Activated T-cell treated with anti-CD3 and anti-CD28 coated beads, Interleukin-2, amount 50 U/mL, for 4 hours (primary cell): ENCODE results near the gene ENOX1. TPM values are rescaled to one million over a fixed set of nuclear protein-coding genes. Genes with fewer than 3 reads are reported as not detected.

ENCODE experiments used
- ATAC-seq, 2 donors: fragments of 200-7000 bp; cut with Tn5 transposase; one replicate each; pipeline ENCODE4 v1.10.0; 2021
- DNase-seq: peaks from one replicate; pipeline ENCODE4 v3.0.0-alpha.2; 2020
- H3K27me3 Mint-ChIP-seq: one replicate; pipeline ENCODE4 v1.8.0; 2021; ENCODE audit warnings: low read depth, mixed read lengths
- H3K36me3 Mint-ChIP-seq: one replicate; pipeline ENCODE4 v1.8.0; 2022; ENCODE audit warnings: mixed read lengths; ENCODE audit not compliant: insufficient read depth
- H3K4me1 Mint-ChIP-seq: one replicate; pipeline ENCODE4 v1.8.0; 2021; ENCODE audit warnings: low read depth, mixed read lengths
- H3K4me3 Mint-ChIP-seq: one replicate; pipeline ENCODE4 v1.8.0; 2021; ENCODE audit warnings: mild to moderate bottlenecking, moderate library complexity, mixed read lengths
- H3K9me3 Mint-ChIP-seq: one replicate; pipeline ENCODE4 v1.8.0; 2021; ENCODE audit warnings: mixed read lengths
- total RNA-seq, 3 donors: library from RNA; stranded (reverse); gene quantifications; one replicate each; pipeline ENCODE4 v1.2.1, GENCODE V29; 2021

Gene ENOX1
- total RNA-seq, 3 donors from 2014 or later = 0.14 TPM; not detected in 2

GRCh38 chr13:43258771-43259170 lies 528.0 kb downstream of the ENOX1 start:
- Mint-ChIP-seq H3K36me3 (no peaks in the 10 kb centered on the region), H3K27me3 (peaks cover 6% of the 10 kb centered on the region), H3K4me1 (no peaks in the 10 kb centered on the region), H3K9me3 (no peaks in the 10 kb centered on the region), H3K4me3 (no peak overlapping the region)
- ATAC-seq (no peak), DNase-seq (no peak)

- ATAC-seq = no peak
- no peaks in the 10 kb centered on the region for H3K9me3 Mint-ChIP-seq
- DNase-seq = no peak
- no peak overlapping the region for H3K4me3 Mint-ChIP-seq
- peaks cover 8% of the 10 kb centered on the region for H3K27me3 Mint-ChIP-seq
- no peaks in the 10 kb centered on the region for H3K36me3 Mint-ChIP-seq
- H3K4me1 Mint-ChIP-seq = no peaks in the 10 kb centered on the region
Observed at GRCh38 chr13:43257765-43258164, 529.0 kb downstream of the ENOX1 start.

GRCh38 chr13:43251961-43252360 lies 534.8 kb downstream of the ENOX1 start:
- Mint-ChIP-seq H3K9me3 (no peaks in the 10 kb centered on the region), H3K4me3 (no peak overlapping the region), H3K4me1 (no peaks in the 10 kb centered on the region), H3K27me3 (peaks cover 8% of the 10 kb centered on the region), H3K36me3 (no peaks in the 10 kb centered on the region)
- no peak for ATAC-seq
- DNase-seq = no peak

- Mint-ChIP-seq H3K4me1 (no peaks in the 10 kb centered on the region), H3K27me3 (peaks cover 8% of the 10 kb centered on the region), H3K4me3 (no peak overlapping the region), H3K36me3 (no peaks in the 10 kb centered on the region), H3K9me3 (no peaks in the 10 kb centered on the region)
- DNase-seq = no peak
- no peak for ATAC-seq
Observed at GRCh38 chr13:43246382-43246781, 540.4 kb downstream of the ENOX1 start.

- Mint-ChIP-seq H3K4me1 (no peaks in the 10 kb centered on the region), H3K36me3 (no peaks in the 10 kb centered on the region), H3K4me3 (no peak overlapping the region), H3K27me3 (peaks cover 8% of the 10 kb centered on the region), H3K9me3 (no peaks in the 10 kb centered on the region)
- DNase-seq (no peak), ATAC-seq (no peak)
Observed at GRCh38 chr13:43245374-43245964, 541.3 kb downstream of the ENOX1 start.

- H3K4me1 Mint-ChIP-seq = no peaks in the 10 kb centered on the region
- no peak for ATAC-seq
- no peaks in the 10 kb centered on the region for H3K36me3 Mint-ChIP-seq
- no peaks in the 10 kb centered on the region for H3K9me3 Mint-ChIP-seq
- no peak for DNase-seq
- H3K27me3 Mint-ChIP-seq = peaks cover 8% of the 10 kb centered on the region
- no peak overlapping the region for H3K4me3 Mint-ChIP-seq
Observed at GRCh38 chr13:43244481-43244880, 542.3 kb downstream of the ENOX1 start.

- H3K4me3 Mint-ChIP-seq = no peak overlapping the region
- no peak for DNase-seq
- H3K4me1 Mint-ChIP-seq = no peaks in the 10 kb centered on the region
- ATAC-seq = no peak
- H3K9me3 Mint-ChIP-seq = no peaks in the 10 kb centered on the region
- peaks cover 8% of the 10 kb centered on the region for H3K27me3 Mint-ChIP-seq
- H3K36me3 Mint-ChIP-seq = no peaks in the 10 kb centered on the region
Observed at GRCh38 chr13:43243711-43244110, 543.1 kb downstream of the ENOX1 start.

GRCh38 chr13:43242040-43242439 lies 544.7 kb downstream of the ENOX1 start:
- no peak overlapping the region for H3K4me3 Mint-ChIP-seq
- DNase-seq = no peak
- no peaks in the 10 kb centered on the region for H3K4me1 Mint-ChIP-seq
- peaks cover 8% of the 10 kb centered on the region for H3K27me3 Mint-ChIP-seq
- no peaks in the 10 kb centered on the region for H3K36me3 Mint-ChIP-seq
- no peak for ATAC-seq
- H3K9me3 Mint-ChIP-seq = no peaks in the 10 kb centered on the region

GRCh38 chr13:43240278-43240677 lies 546.5 kb downstream of the ENOX1 start:
- no peaks in the 10 kb centered on the region for H3K4me1 Mint-ChIP-seq
- DNase-seq (no peak), ATAC-seq (no peak)
- H3K4me3 Mint-ChIP-seq = no peak overlapping the region
- no peaks in the 10 kb centered on the region for H3K9me3 Mint-ChIP-seq
- H3K36me3 Mint-ChIP-seq = no peaks in the 10 kb centered on the region
- peaks cover 6% of the 10 kb centered on the region for H3K27me3 Mint-ChIP-seq

GRCh38 chr13:43239275-43239840 lies 547.4 kb downstream of the ENOX1 start:
- no peak overlapping the region for H3K4me3 Mint-ChIP-seq
- ATAC-seq = no peak

GRCh38 chr13:43238341-43239083 lies 548.3 kb downstream of the ENOX1 start:
- no peak overlapping the region for H3K4me3 Mint-ChIP-seq
- ATAC-seq = no peak
- H3K9me3 Mint-ChIP-seq = no peaks in the 10 kb centered on the region
- H3K27me3 Mint-ChIP-seq = peaks cover 5% of the 10 kb centered on the region
- no peaks in the 10 kb centered on the region for H3K36me3 Mint-ChIP-seq
- no peak for DNase-seq
- no peaks in the 10 kb centered on the region for H3K4me1 Mint-ChIP-seq

More at GRCh38 chr13:43239275-43239840, 547.4 kb downstream of the ENOX1 start:
- H3K27me3 Mint-ChIP-seq = peaks cover 6% of the 10 kb centered on the region
- no peak for DNase-seq
- H3K4me1 Mint-ChIP-seq = no peaks in the 10 kb centered on the region
- no peaks in the 10 kb centered on the region for H3K36me3 Mint-ChIP-seq
- H3K9me3 Mint-ChIP-seq = no peaks in the 10 kb centered on the region

- DNase-seq (no peak), ATAC-seq (no peak)
- Mint-ChIP-seq H3K4me3 (no peak overlapping the region), H3K36me3 (no peaks in the 10 kb centered on the region), H3K9me3 (no peaks in the 10 kb centered on the region), H3K27me3 (no peaks in the 10 kb centered on the region), H3K4me1 (no peaks in the 10 kb centered on the region)
Observed at GRCh38 chr13:43237616-43238015, 549.2 kb downstream of the ENOX1 start.

- no peak for DNase-seq
- no peaks in the 10 kb centered on the region for H3K4me1 Mint-ChIP-seq
- no peaks in the 10 kb centered on the region for H3K36me3 Mint-ChIP-seq
- no peaks in the 10 kb centered on the region for H3K9me3 Mint-ChIP-seq
- ATAC-seq = no peak
- H3K27me3 Mint-ChIP-seq = no peaks in the 10 kb centered on the region
- no peak overlapping the region for H3K4me3 Mint-ChIP-seq
Observed at GRCh38 chr13:43235028-43235427, 551.7 kb downstream of the ENOX1 start.

- Mint-ChIP-seq H3K4me3 (no peak overlapping the region), H3K4me1 (no peaks in the 10 kb centered on the region), H3K9me3 (no peaks in the 10 kb centered on the region), H3K27me3 (no peaks in the 10 kb centered on the region), H3K36me3 (no peaks in the 10 kb centered on the region)
- DNase-seq (no peak), ATAC-seq (no peak)
Observed at GRCh38 chr13:43232873-43233265, 553.9 kb downstream of the ENOX1 start.
